Neural cell (in vitro differentiated cells): ENCODE results near the gene RARS2. TPM values are rescaled to one million over a fixed set of nuclear protein-coding genes. Genes with fewer than 3 reads are reported as not detected.

Experiments used
- H2AFZ ChIP-seq: fragments of 200-600, 300-800 bp; sonication (generic), shearing (Covaris generic); 2 replicates; pipeline ENCODE4 v1.6.0; 2014; ENCODE audit warnings: low read depth, mild to moderate bottlenecking, antibody characterized with exemption, low read length, moderate library complexity
- H3F3A ChIP-seq: fragments of 200-600 bp; shearing (Covaris generic); 2 replicates; pipeline ENCODE4 v1.6.1; 2016; ENCODE audit warnings: mild to moderate bottlenecking, moderate library complexity, mixed read lengths, antibody characterized with exemption, low read length; ENCODE audit not compliant: insufficient read depth, poor library complexity, severe bottlenecking
- H3K27ac ChIP-seq: fragments of 200-600, 300-800 bp; sonication (generic), shearing (Covaris generic); 2 replicates; pipeline ENCODE4 v1.5.1; 2014; ENCODE audit warnings: mild to moderate bottlenecking, low read length, moderate library complexity
- H3K27me3 ChIP-seq: fragments of 300-800, 200-600 bp; sonication (generic), shearing (Covaris generic); 2 replicates; pipeline ENCODE4 v1.6.0; 2014; ENCODE audit warnings: mild to moderate bottlenecking, low read depth, low read length, moderate library complexity; ENCODE audit not compliant: insufficient read depth
- H3K36me3 ChIP-seq: fragments of 300-800, 200-600 bp; sonication (generic), shearing (Covaris generic); 2 replicates; pipeline ENCODE4 v1.5.1; 2014; ENCODE audit warnings: mild to moderate bottlenecking, antibody characterized with exemption, low read length, moderate library complexity; ENCODE audit not compliant: insufficient read depth
- H3K4me2 ChIP-seq: fragments of 300-800, 200-600 bp; sonication (generic), shearing (Covaris generic); 2 replicates; pipeline ENCODE4 v1.6.0; 2014; ENCODE audit warnings: mild to moderate bottlenecking, low read length
- H3K4me3 ChIP-seq: fragments of 300-800, 200-600 bp; sonication (generic), shearing (Covaris generic); 2 replicates; pipeline ENCODE4 v1.5.1; 2014; ENCODE audit warnings: mild to moderate bottlenecking, low read length, moderate library complexity
- H3K79me2 ChIP-seq: fragments of 200-600 bp; shearing (Covaris generic); replicated peaks from 2 replicates; pipeline ENCODE4 v1.6.0; 2014; ENCODE audit warnings: mild to moderate bottlenecking, low read length, moderate library complexity; ENCODE audit not compliant: insufficient read depth
- H3K9ac ChIP-seq: fragments of 300-800, 200-600 bp; sonication (generic), shearing (Covaris generic); 2 replicates; pipeline ENCODE4 v1.6.1; 2016; ENCODE audit warnings: mild to moderate bottlenecking, low read length, mixed read lengths
- H3K9me2 ChIP-seq: fragments of 200-600 bp; shearing (Covaris generic); 2 replicates; pipeline ENCODE4 v1.6.1; 2016; ENCODE audit warnings: mild to moderate bottlenecking, low read length, mixed read lengths; ENCODE audit not compliant: insufficient read depth
- H3K9me3 ChIP-seq: fragments of 200-600, 300-800 bp; sonication (generic), shearing (Covaris generic); 2 replicates; pipeline ENCODE4 v1.6.1; 2016; ENCODE audit warnings: mild to moderate bottlenecking, mixed run types, low read length, moderate library complexity, mixed read lengths
- H4K20me1 ChIP-seq: fragments of 200-600 bp; shearing (Covaris generic); 2 replicates; pipeline ENCODE4 v1.6.1; 2016; ENCODE audit warnings: mild to moderate bottlenecking, mixed run types; ENCODE audit not compliant: insufficient read depth
- CTCF ChIP-seq: fragments of 450-650 bp; IDR thresholded peaks from 2 replicates; pipeline ENCODE4 v1.5.1; 2014; ENCODE audit warnings: antibody characterized with exemption, mild to moderate bottlenecking, moderate library complexity; ENCODE audit not compliant: poor library complexity, severe bottlenecking
- EP300 ChIP-seq: fragments of 450-650 bp; conservative IDR thresholded peaks from 2 replicates; pipeline ENCODE4 v1.6.1; 2014; ENCODE audit warnings: antibody characterized with exemption, mild to moderate bottlenecking, moderate library complexity; ENCODE audit not compliant: poor library complexity, severe bottlenecking
- EZH2 ChIP-seq: fragments of 200-600, 300-800 bp; shearing (Covaris generic), sonication (generic); IDR thresholded peaks from 2 replicates; pipeline ENCODE4 v1.6.1; 2014; ENCODE audit warnings: antibody characterized with exemption, low read length, borderline replicate concordance, mild to moderate bottlenecking; ENCODE audit not compliant: insufficient read depth, poor library complexity, severe bottlenecking
- MXI1 ChIP-seq: fragments of 450-650 bp; conservative IDR thresholded peaks from 2 replicates; pipeline ENCODE4 v1.6.1; 2014; ENCODE audit warnings: antibody characterized with exemption, mild to moderate bottlenecking; ENCODE audit not compliant: poor library complexity, severe bottlenecking
- POLR2AphosphoS5 ChIP-seq: IDR thresholded peaks from 2 replicates; pipeline ENCODE4 v1.6.1; 2012
- RAD21 ChIP-seq: fragments of 450-650 bp; conservative IDR thresholded peaks from 2 replicates; pipeline ENCODE4 v1.6.1; 2014; ENCODE audit warnings: antibody characterized with exemption, mild to moderate bottlenecking, moderate library complexity
- REST ChIP-seq: IDR thresholded peaks from 2 replicates; pipeline ENCODE4 v1.6.1; 2012; ENCODE audit warnings: borderline replicate concordance
- SMC3 ChIP-seq: fragments of 450-650 bp; conservative IDR thresholded peaks from 2 replicates; pipeline ENCODE4 v1.6.1; 2014; ENCODE audit warnings: antibody characterized with exemption, mild to moderate bottlenecking, moderate library complexity; ENCODE audit not compliant: poor library complexity
- TAF1 ChIP-seq: IDR thresholded peaks from 2 replicates; pipeline ENCODE4 v1.6.1; 2012; ENCODE audit warnings: low read depth
- polyA plus RNA-seq: library from polyadenylated mRNA; depleted of rRNA; stranded (reverse); fragments of >200 nt; gene quantifications from 2 replicates; pipeline ENCODE4 v1.2.3, GENCODE V29; 2014

The RARS2 gene
- polyA plus RNA-seq, 1 donor from 2014 or later, result 50.4 TPM

- H4K20me1 ChIP-seq, result no peaks in the 10 kb centered on the region
- no peak overlapping the region for H3K4me2 ChIP-seq
- H3K36me3 ChIP-seq, result no peaks in the 10 kb centered on the region
- no peak overlapping the region for H2AFZ ChIP-seq
- H3K9me2 ChIP-seq, result no peaks in the 10 kb centered on the region
- TF ChIP-seq RAD21 (no peak), REST (no peak), SMC3 (no peak), EP300 (no peak), CTCF (no peak), POLR2AphosphoS5 (no peak)
- no peak overlapping the region for H3K4me3 ChIP-seq
- H3K27me3 ChIP-seq, result no peaks in the 10 kb centered on the region
- H3F3A ChIP-seq, result no peaks in the 10 kb centered on the region
- H3K9ac ChIP-seq, result no peak overlapping the region
- H3K9me3 ChIP-seq, result no peaks in the 10 kb centered on the region
- H3K79me2 ChIP-seq, result no peaks in the 10 kb centered on the region
- H3K27ac ChIP-seq, result no peak overlapping the region
These were observed 10.8 kb upstream of the RARS2 start for GRCh38 chr6:87600576-87600975.

- no peaks in the 10 kb centered on the region for H4K20me1 ChIP-seq
- H3K27me3 ChIP-seq, result no peaks in the 10 kb centered on the region
- H3K4me3 ChIP-seq, result peak overlapping the region; percentile 96
- peak overlapping the region; percentile 90 for H3K4me2 ChIP-seq
- no peaks in the 10 kb centered on the region for H3K36me3 ChIP-seq
- H3K9me3 ChIP-seq, result no peaks in the 10 kb centered on the region
- no peak overlapping the region for H3K27ac ChIP-seq
- no peak overlapping the region for H3K9ac ChIP-seq
- no peaks in the 10 kb centered on the region for H3K9me2 ChIP-seq
- peaks cover 56% of the 10 kb centered on the region for H3K79me2 ChIP-seq
- H2AFZ ChIP-seq, result no peak overlapping the region
- no peaks in the 10 kb centered on the region for H3F3A ChIP-seq
- TF ChIP-seq RAD21, result no peak
- no peak for TF ChIP-seq CTCF
- no peak for TF ChIP-seq REST
- TF ChIP-seq SMC3, result no peak
- no peak for TF ChIP-seq EP300
- no peak for TF ChIP-seq EZH2
- TF ChIP-seq MXI1, result no peak
- TF ChIP-seq TAF1, result no peak
These were observed 1.2 kb upstream of the RARS2 start for GRCh38 chr6:87590990-87591389.
